Spleen (tissue), 11 donors: ENCODE measurements around the gene JAGN1. TPM values are rescaled to one million over a fixed set of nuclear protein-coding genes. Genes with fewer than 3 reads are reported as not detected.
A peak's percentile ranks its signal among the peaks of the same experiment; 100 is the strongest.

Experiments
- DNase-seq: peaks from one replicate; pipeline ENCODE4 v3.0.0-alpha.2; 2020
- H3K27ac ChIP-seq, 8 donors: fragments of 200-600 bp; sonication (generic) in 7 of 8; 1 replicate in 4 of 8; 2 replicates in 4 of 8; pipeline versions ENCODE4 v1.5.0 to v1.8.0; 2016 to 2021; ENCODE audit warnings: inconsistent platforms in 4 of 8, mild to moderate bottlenecking in 4 of 8, moderate library complexity in 1 of 8
- H3K27me3 ChIP-seq, 7 donors: fragments of 200-600 bp; sonication (generic) in 6 of 7; replicated peaks in 1 of 7; 1 replicate in 4 of 7; 2 replicates in 3 of 7; pipeline versions ENCODE4 v1.5.0 to v1.8.0; 2016 to 2021; ENCODE audit warnings: inconsistent platforms in 3 of 7, mild to moderate bottlenecking in 1 of 7
- H3K36me3 ChIP-seq, 6 donors: fragments of 200-600 bp; sonication (generic) in 5 of 6; 1 replicate in 4 of 6; 2 replicates in 2 of 6; pipeline versions ENCODE4 v1.5.0 to v1.8.0; 2016 to 2021; ENCODE audit warnings: inconsistent platforms in 2 of 6
- H3K4me1 ChIP-seq, 6 donors: fragments of 200-600 bp; sonication (generic) in 5 of 6; 1 replicate in 3 of 6; 2 replicates in 3 of 6; pipeline versions ENCODE4 v1.5.0 to v1.8.0; 2016 to 2021; ENCODE audit warnings: inconsistent platforms in 3 of 6
- H3K4me3 ChIP-seq, 8 donors: fragments of 200-600 bp; sonication (generic) in 7 of 8; 1 replicate in 4 of 8; 2 replicates in 4 of 8; pipeline versions ENCODE4 v1.5.0 to v1.8.0; 2016 to 2021; ENCODE audit warnings: inconsistent platforms in 4 of 8, mild to moderate bottlenecking in 4 of 8, moderate library complexity in 2 of 8
- H3K9me3 ChIP-seq, 8 donors: fragments of 200-600 bp; sonication (generic) in 7 of 8; 1 replicate in 4 of 8; 2 replicates in 4 of 8; pipeline versions ENCODE4 v1.5.0 to v1.8.0; 2016 to 2021; ENCODE audit warnings: inconsistent platforms in 4 of 8
- CTCF ChIP-seq, 11 experiments: fragments of 200-600 bp in 7 of 11; fragments of 450-650 bp in 4 of 11; sonication (generic) in 4 of 11; IDR thresholded peaks in 8 of 11; conservative IDR thresholded peaks in 3 of 11; 1 replicate in 7 of 11; 2 replicates in 4 of 11; pipeline versions ENCODE4 v1.4.0 to v1.8.0; 2016 to 2021; ENCODE audit warnings: antibody characterized with exemption in 11 of 11, inconsistent platforms in 4 of 11, mild to moderate bottlenecking in 1 of 11
- POLR2A ChIP-seq, 3 donors: fragments of 450-650 bp; IDR thresholded peaks; one replicate each; pipeline ENCODE4 v1.5.1; 2017; ENCODE audit warnings: antibody characterized with exemption in 3 of 3, mild to moderate bottlenecking in 1 of 3
- POLR2AphosphoS5 ChIP-seq, 3 donors: sonication (generic); formaldehyde crosslinking; IDR thresholded peaks; one replicate each; pipeline ENCODE4 v1.5.1; 2017; ENCODE audit warnings: antibody characterized with exemption in 3 of 3
- WGBS, 5 donors: extraction: QIAGEN DNeasy Blood & Tissue Kit in 3 of 5; methylation state at CpG; one replicate each; pipeline versions ENCODE4 v1.1.5 to v1.1.7; 2013 to 2018; 5-methylcytosine and 5-hydroxymethylcytosine counted together
- intact Hi-C: fragments of 100-400 bp; cut with DNase I; formaldehyde crosslinking; loops from one replicate; pipeline ENCODE4 v1.15.0; 2023; ENCODE audit warnings: low total_unique reads
- polyA plus RNA-seq, 3 donors: library from polyadenylated mRNA; stranded (reverse); fragments of 200-250 nt; gene quantifications; one replicate each; pipeline ENCODE4 v1.2.1, GENCODE V29; 2013
- total RNA-seq, 7 donors: library from RNA; depleted of rRNA in 3 of 7; stranded (reverse); fragments of >200 nt in 3 of 7; fragmentation: NEBNext Ultra II Directional in 4 of 7; extraction: Animal tissue kit (Norgen Biotek cat#: 25700) in 4 of 7; gene quantifications; one replicate each; pipeline versions ENCODE4 v1.1.0 to v1.2.1, GENCODE V29; 2016 to 2021
- donor health status: healthy with polysubstance abuse.
- donor health status: DM: no; HTN: no; CAD: no; lungs with moderate emphysema.
- donor health status: DM: no; HTN: no; CAD: no.
- donor health status: Bipolar disorder and iron deficiency.
- donor health status: healthy.
- donor health status: DM: no; HTN: no; CAD: no.
- donor health status: DM: yes; HTN: yes; CAD: no.

JAGN1 gene
- total and polyA plus RNA-seq, 10 donors: 17.1 to 41.3 (median 25.9) TPM

- H3K4me1 ChIP-seq: peaks cover 10 to 46% (median 30%) of the 10 kb centered on the region in 6 donors
- 42 to 67% (median 61%) methylated on average over 7 of the region's 7 CpGs for WGBS, 5 donors
- TF ChIP-seq CTCF (IDR thresholded peaks at IDR 0.05 in 8 of 11, conservative IDR thresholded peaks at IDR 0.05 in 3 of 11): no peak
- no peak for TF ChIP-seq POLR2AphosphoS5 (IDR thresholded peaks at IDR 0.05)
- no peak for TF ChIP-seq POLR2A (IDR thresholded peaks at IDR 0.05)
- no peak overlapping the region for H3K27ac ChIP-seq
- DNase-seq: no peak
- intact Hi-C loops: no loop called here
- no peak overlapping the region for H3K4me3 ChIP-seq
- H3K9me3 ChIP-seq: no peaks in the 10 kb centered on the region
- H3K36me3 ChIP-seq: no peaks in the 10 kb centered on the region
- peaks cover 0 to 22% (median 0%) of the 10 kb centered on the region in 7 donors for H3K27me3 ChIP-seq
Measured at GRCh38 chr3:9912294-9912935, 22.0 kb downstream of the JAGN1 start.

DNA sequence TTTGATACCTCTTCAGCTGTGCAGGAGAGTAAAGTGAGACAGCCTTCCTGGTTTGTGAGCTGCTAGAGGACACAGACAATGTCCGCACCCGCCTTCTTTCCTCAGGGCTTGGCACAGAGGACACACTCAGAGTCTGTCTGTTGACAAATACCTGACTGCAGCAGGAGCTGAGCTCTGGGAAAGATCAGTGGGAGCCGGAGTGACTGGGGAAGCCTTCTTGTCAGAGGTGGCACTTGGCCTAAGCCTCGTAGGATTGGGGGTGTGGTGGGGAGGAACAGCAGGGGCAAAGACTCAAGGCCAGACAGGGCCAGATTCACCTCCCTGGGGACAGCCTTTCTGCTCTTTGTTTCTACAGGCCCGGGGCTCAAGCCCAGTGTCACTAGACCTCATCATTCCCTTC is 23.2 kb downstream of the JAGN1 start:
- peaks cover 10 to 58% (median 38%) of the 10 kb centered on the region in 6 donors for H3K4me1 ChIP-seq
- H3K27ac ChIP-seq: no peak overlapping the region
- 79 to 92% (median 87%) methylated on average over 4 to 5 of the region's 5 CpGs for WGBS, 5 donors
- H3K4me3 ChIP-seq: no peak overlapping the region
- intact Hi-C loops: no loop called here
- no peak for DNase-seq
- no peaks in the 10 kb centered on the region for H3K36me3 ChIP-seq
- H3K9me3 ChIP-seq: no peaks in the 10 kb centered on the region
- TF ChIP-seq POLR2AphosphoS5 (IDR thresholded peaks at IDR 0.05): no peak
- H3K27me3 ChIP-seq: peaks cover 0 to 22% (median 0%) of the 10 kb centered on the region in 7 donors

- peaks cover 0 to 22% (median 0%) of the 10 kb centered on the region in 7 donors for H3K27me3 ChIP-seq
- TF ChIP-seq POLR2A (IDR thresholded peaks at IDR 0.05) (no peak), CTCF (IDR thresholded peaks at IDR 0.05 in 8 of 11, conservative IDR thresholded peaks at IDR 0.05 in 3 of 11) (no peak), POLR2AphosphoS5 (IDR thresholded peaks at IDR 0.05) (no peak)
- 75 to 88% (median 87%) methylated on average over 1 of the region's 1 CpG for WGBS, 5 donors
- intact Hi-C loops: no loop called here
- no peaks in the 10 kb centered on the region for H3K9me3 ChIP-seq
- no peak overlapping the region for H3K4me3 ChIP-seq
- H3K4me1 ChIP-seq: peaks cover 10 to 62% (median 38%) of the 10 kb centered on the region in 6 donors
- H3K27ac ChIP-seq: peak overlapping the region in 2 of 8 donors; percentile 79 to 84
- no peaks in the 10 kb centered on the region for H3K36me3 ChIP-seq
- DNase-seq: no peak
Measured at GRCh38 chr3:9914011-9914410, 23.6 kb downstream of the JAGN1 start.

DNA sequence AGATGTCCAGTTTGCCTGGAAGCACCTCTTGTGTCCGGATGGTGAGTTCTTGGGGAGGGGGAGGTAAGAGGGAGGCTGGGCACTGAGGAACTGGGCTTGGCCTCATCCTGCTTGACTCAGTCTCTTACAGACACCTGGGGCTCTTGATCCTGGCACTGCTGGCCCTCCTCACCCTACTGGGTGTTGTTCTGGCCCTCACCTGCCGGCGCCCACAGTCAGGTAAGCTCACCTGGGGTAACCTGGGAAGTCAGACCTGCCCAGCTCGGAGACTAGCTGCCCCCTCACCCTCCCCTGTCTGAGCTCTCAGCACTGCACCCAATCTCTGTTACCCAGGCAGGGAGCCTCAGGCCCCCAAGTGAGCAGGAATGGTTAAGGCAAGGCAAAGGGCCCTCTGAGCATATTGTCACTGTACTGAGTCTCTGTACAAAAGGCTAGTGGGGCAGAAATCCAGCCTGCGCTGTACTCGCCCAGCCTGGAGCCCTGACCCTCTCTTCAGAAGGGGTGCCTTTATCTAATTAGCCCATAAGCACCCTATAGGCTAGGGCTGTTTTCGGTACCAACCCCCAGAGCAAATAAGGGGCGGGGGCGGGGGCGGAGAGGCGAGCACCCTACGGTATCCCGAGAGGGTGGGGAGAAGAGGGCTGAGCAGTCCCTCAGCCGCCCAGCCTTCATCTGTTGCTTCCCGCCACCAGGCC is 24.3 kb downstream of the JAGN1 start:
- peak overlapping the region in 7 of 8 donors; percentile 78 to 86 (median 81) for H3K27ac ChIP-seq

More for the DNA sequence above, 24.3 kb downstream of the JAGN1 start:
- H3K4me1 ChIP-seq: peaks cover 10 to 62% (median 38%) of the 10 kb centered on the region in 6 donors
- no peaks in the 10 kb centered on the region for H3K36me3 ChIP-seq
- peaks cover 0 to 22% (median 0%) of the 10 kb centered on the region in 7 donors for H3K27me3 ChIP-seq
- H3K9me3 ChIP-seq: no peaks in the 10 kb centered on the region
- peak overlapping the region; percentile 47 to 84 (median 56) for H3K4me3 ChIP-seq
- 11 to 37% (median 29%) methylated on average over 11 to 15 of the region's 15 CpGs for WGBS, 5 donors
- intact Hi-C loops: no loop called here
- no peak for TF ChIP-seq POLR2AphosphoS5 (IDR thresholded peaks at IDR 0.05)
- TF ChIP-seq CTCF (IDR thresholded peaks at IDR 0.05 in 8 of 11, conservative IDR thresholded peaks at IDR 0.05 in 3 of 11): no peak
- no peak for TF ChIP-seq POLR2A (IDR thresholded peaks at IDR 0.05)
- DNase-seq: peak; percentile 69
